Ascending aorta (tissue), 2 donors: ENCODE data around the gene GSTCD. TPM values are rescaled to one million over a fixed set of nuclear protein-coding genes. Genes with fewer than 3 reads are reported as not detected.
A peak's percentile ranks its signal among the peaks of the same experiment; 100 is the strongest.
"Not testable (repeated sequence)": the region's sequence is repeated elsewhere in the genome, so short reads cannot be mapped to it uniquely, and the experiment has no call there.

Experiments used
- DNase-seq, 2 donors: peaks; one replicate each; pipeline ENCODE4 v3.0.0-alpha.2; 2019; ENCODE audit warnings: low spot score in 2 of 2
- H3K27ac ChIP-seq, 2 donors: fragments of 200-600 bp; sonication (generic); one replicate each; pipeline ENCODE4 v1.5.1; 2016 to 2017; ENCODE audit warnings: mild to moderate bottlenecking in 1 of 2
- H3K27me3 ChIP-seq: fragments of 200-600 bp; sonication (generic); one replicate; pipeline ENCODE4 v1.5.1; 2017
- H3K36me3 ChIP-seq, 2 donors: fragments of 200-600 bp; sonication (generic); one replicate each; pipeline ENCODE4 v1.5.1; 2016
- H3K4me1 ChIP-seq, 2 donors: fragments of 200-600 bp; sonication (generic); one replicate each; pipeline ENCODE4 v1.5.1; 2016 to 2017; ENCODE audit warnings: mild to moderate bottlenecking in 1 of 2
- H3K4me3 ChIP-seq, 2 donors: fragments of 200-600 bp; sonication (generic); one replicate each; pipeline ENCODE4 v1.5.1; 2016 to 2017; ENCODE audit warnings: mild to moderate bottlenecking in 1 of 2
- H3K9me3 ChIP-seq, 2 donors: fragments of 200-600 bp; sonication (generic); one replicate each; pipeline ENCODE4 v1.5.1; 2016
- intact Hi-C: fragments of 100-400 bp; cut with DNase I; formaldehyde crosslinking; loops from one replicate; pipeline ENCODE4 v1.15.1; 2023
- total RNA-seq: library from RNA; depleted of rRNA; stranded (reverse); fragments of >200 nt; gene quantifications from one replicate; pipeline ENCODE4 v1.1.0, GENCODE V29; 2016
- TF ChIP-seq, protein P1 (sequence below), 3 experiments: fragments of 200-600 bp in 2 of 3; fragments of 450-650 bp in 1 of 3; sonication (generic) in 2 of 3; IDR thresholded peaks; one replicate each; pipeline ENCODE4 v1.5.1; 2016 to 2019; ENCODE audit warnings: antibody characterized with exemption in 3 of 3, mild to moderate bottlenecking in 1 of 3, moderate library complexity in 1 of 3

Gene GSTCD
- total RNA-seq, 1 donor from 2014 or later: 4.4 TPM

DNA sequence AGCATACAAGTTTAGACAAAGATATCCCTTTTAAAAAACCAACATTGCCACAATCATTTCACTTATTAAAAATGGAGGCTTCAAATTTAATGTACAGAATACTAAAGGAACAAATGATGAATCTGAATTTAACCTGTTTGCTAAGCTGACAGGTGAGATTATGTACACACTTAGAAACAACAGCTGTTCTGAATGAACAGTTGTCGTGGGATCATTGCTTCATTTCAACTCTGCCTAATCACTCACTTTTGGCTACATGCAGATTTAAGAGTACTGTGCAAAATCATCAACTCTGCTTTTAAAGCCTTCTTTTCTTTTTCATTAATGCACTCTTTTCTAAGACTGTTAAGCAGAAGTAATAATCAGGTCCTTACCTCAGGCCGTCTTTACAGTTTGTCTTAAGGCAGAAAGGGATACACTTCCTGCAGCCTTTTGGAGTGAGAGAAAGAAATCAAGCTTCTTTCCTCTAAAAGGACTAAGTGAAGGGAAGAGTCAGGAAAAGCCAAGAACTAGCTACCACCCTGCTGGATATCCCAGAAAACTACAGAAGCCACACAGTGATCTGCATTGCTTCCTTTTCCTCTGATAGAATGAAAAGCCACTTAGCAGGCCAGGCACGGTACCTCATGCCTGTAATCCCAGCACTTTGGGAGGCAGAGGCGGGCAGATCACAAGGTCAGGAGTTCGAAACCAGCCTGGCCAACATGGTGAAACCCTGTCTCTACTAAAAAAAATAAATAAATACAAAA is 132.0 kb downstream of the GSTCD start:
- intact Hi-C loops: loop anchor here (5.0 kb wide), 1 partner anchor 52 kb away; no protein-coding TSS in a partner anchor
- Histone ChIP-seq H3K4me1 (peaks cover 0 to 11% of the 10 kb centered on the region in 2 donors), H3K27me3 (no peaks in the 10 kb centered on the region), H3K27ac (no peak overlapping the region), H3K36me3 (no peaks in the 10 kb centered on the region), H3K9me3 (no peaks in the 10 kb centered on the region), H3K4me3 (no peak overlapping the region)
- no peak for DNase-seq
- TF ChIP-seq, protein P1, sequence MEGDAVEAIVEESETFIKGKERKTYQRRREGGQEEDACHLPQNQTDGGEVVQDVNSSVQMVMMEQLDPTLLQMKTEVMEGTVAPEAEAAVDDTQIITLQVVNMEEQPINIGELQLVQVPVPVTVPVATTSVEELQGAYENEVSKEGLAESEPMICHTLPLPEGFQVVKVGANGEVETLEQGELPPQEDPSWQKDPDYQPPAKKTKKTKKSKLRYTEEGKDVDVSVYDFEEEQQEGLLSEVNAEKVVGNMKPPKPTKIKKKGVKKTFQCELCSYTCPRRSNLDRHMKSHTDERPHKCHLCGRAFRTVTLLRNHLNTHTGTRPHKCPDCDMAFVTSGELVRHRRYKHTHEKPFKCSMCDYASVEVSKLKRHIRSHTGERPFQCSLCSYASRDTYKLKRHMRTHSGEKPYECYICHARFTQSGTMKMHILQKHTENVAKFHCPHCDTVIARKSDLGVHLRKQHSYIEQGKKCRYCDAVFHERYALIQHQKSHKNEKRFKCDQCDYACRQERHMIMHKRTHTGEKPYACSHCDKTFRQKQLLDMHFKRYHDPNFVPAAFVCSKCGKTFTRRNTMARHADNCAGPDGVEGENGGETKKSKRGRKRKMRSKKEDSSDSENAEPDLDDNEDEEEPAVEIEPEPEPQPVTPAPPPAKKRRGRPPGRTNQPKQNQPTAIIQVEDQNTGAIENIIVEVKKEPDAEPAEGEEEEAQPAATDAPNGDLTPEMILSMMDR (IDR thresholded peaks at IDR 0.05): no peak

DNA sequence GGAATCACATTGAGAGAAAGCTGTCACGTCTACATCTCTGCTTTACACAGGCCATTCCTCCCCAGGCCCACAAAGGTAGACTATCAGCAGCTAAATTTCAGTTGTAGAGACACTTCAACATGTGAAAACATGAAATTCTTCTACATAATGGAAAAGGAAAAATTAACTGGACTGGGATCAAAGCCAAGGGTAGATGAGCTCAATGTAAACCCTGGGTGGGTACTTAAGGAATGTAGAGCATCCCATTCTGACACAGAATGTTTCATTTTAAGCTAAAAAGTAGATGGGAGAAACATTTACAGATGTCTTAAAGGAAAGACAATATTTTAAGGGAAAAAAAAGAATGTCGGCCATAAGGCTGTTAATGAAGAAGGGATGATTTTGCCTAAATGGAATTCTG is 135.4 kb downstream of the GSTCD start:
- intact Hi-C loops: loop anchor here (5.0 kb wide), 1 partner anchor 48 kb away; no protein-coding TSS in a partner anchor
- Histone ChIP-seq H3K27ac (peak overlapping the region in 1 of 2 donors; percentile 31), H3K4me3 (no peak overlapping the region)

GRCh38 chr4:105845559-105845958 is 137.0 kb downstream of the GSTCD start:
- DNase-seq: no peak
- Histone ChIP-seq H3K27me3 (no peaks in the 10 kb centered on the region), H3K9me3 (no peaks in the 10 kb centered on the region), H3K4me1 (peaks cover 0 to 11% of the 10 kb centered on the region in 2 donors), H3K4me3 (peak overlapping the region; percentile 2 to 13), H3K27ac (peak overlapping the region; percentile 49 to 58), H3K36me3 (no peaks in the 10 kb centered on the region)
- intact Hi-C loops: no loop called here
- TF ChIP-seq, protein P1 (IDR thresholded peaks at IDR 0.05): no peak

More for the DNA sequence above, 135.4 kb downstream of the GSTCD start:
- no peaks in the 10 kb centered on the region for H3K27me3 ChIP-seq
- TF ChIP-seq, protein P1 (IDR thresholded peaks at IDR 0.05): no peak
- no peaks in the 10 kb centered on the region for H3K36me3 ChIP-seq
- H3K9me3 ChIP-seq: no peaks in the 10 kb centered on the region
- H3K4me1 ChIP-seq: peaks cover 0 to 11% of the 10 kb centered on the region in 2 donors
- no peak for DNase-seq

- H3K4me1 ChIP-seq: peaks cover 0 to 11% of the 10 kb centered on the region in 2 donors
- H3K27me3 ChIP-seq, DNase-seq, intact Hi-C loops, H3K36me3 ChIP-seq, H3K27ac ChIP-seq, H3K4me3 ChIP-seq, H3K9me3 ChIP-seq: not testable (repeated sequence)
Measured at GRCh38 chr4:105848359-105848758, 139.8 kb downstream of the GSTCD start.

DNA sequence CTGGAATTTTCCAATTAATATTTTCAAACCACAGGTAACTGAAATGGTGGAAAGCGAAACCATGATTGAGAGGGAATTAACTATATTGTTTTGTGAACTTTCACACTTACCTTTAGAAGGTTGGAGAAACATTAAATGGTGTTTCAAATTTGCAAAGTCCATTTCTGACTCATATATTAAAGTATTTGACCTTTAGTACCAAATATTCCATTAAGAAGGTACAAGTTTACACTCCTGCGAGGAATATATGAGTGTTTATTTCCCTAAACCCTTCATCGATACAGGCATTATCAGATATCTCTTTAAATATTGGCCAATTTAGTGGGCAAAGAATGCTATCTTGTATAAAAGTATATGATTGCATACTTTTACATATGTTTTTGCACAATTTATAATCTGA is 142.6 kb downstream of the GSTCD start:
- no peak overlapping the region for H3K27ac ChIP-seq
- H3K36me3 ChIP-seq: no peaks in the 10 kb centered on the region
- no peaks in the 10 kb centered on the region for H3K27me3 ChIP-seq
- intact Hi-C loops: no loop called here
- H3K9me3 ChIP-seq: peaks cover 0 to 11% of the 10 kb centered on the region in 2 donors
- DNase-seq: no peak
- H3K4me1 ChIP-seq: no peaks in the 10 kb centered on the region
- TF ChIP-seq, protein P1 (IDR thresholded peaks at IDR 0.05): no peak
- no peak overlapping the region for H3K4me3 ChIP-seq

DNA sequence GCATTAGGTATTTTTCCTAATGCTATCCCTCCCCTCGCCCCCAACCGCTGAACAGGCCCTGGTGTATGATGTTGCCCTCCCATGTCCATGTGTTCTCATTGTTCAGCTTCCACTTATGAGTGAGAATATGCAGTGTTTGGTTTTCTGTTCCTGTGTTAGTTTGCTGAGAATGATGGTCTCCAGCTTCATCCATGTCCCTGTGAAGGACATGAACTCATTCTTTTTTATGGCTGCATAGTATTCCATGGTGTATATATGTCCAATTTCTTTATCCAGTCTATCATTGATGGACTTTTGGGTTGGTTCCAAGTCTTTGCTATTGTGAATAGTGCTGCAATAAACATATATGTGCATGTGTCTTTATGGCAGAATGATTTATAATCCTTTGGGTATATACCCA is 143.6 kb downstream of the GSTCD start:
- H3K36me3 ChIP-seq, H3K4me3 ChIP-seq, H3K27me3 ChIP-seq, H3K4me1 ChIP-seq, H3K27ac ChIP-seq, intact Hi-C loops, DNase-seq: not testable (repeated sequence)
- H3K9me3 ChIP-seq: peaks cover 0 to 11% of the 10 kb centered on the region in 2 donors
